ENCODE measurements around the gene AHCYL1.

DNA sequence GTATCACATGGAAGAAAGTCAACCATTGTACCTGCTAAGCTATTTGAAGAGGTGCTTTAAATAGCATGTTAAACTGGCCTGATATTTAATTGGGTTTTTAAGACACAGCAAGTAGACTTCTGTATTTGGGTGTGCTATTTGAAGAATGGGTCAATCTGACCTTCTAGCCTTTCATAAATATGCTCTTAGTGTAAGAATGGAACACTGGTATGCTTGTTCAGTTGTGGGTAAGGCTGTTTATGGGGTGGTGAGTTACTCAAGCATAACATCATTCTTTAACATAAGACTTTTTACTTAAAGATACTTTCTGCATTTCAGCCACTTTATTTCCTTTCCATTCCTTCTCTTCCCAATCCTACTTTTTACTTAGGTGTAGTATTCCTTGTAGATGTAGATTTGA is 21.4 kb downstream of the AHCYL1 start:
- TF ChIP-seq, protein P1, sequence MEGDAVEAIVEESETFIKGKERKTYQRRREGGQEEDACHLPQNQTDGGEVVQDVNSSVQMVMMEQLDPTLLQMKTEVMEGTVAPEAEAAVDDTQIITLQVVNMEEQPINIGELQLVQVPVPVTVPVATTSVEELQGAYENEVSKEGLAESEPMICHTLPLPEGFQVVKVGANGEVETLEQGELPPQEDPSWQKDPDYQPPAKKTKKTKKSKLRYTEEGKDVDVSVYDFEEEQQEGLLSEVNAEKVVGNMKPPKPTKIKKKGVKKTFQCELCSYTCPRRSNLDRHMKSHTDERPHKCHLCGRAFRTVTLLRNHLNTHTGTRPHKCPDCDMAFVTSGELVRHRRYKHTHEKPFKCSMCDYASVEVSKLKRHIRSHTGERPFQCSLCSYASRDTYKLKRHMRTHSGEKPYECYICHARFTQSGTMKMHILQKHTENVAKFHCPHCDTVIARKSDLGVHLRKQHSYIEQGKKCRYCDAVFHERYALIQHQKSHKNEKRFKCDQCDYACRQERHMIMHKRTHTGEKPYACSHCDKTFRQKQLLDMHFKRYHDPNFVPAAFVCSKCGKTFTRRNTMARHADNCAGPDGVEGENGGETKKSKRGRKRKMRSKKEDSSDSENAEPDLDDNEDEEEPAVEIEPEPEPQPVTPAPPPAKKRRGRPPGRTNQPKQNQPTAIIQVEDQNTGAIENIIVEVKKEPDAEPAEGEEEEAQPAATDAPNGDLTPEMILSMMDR (IDR thresholded peaks at IDR 0.05), result no peak
- no peak for TF ChIP-seq EZH2 (IDR thresholded peaks at IDR 0.05; ENCODE audit: borderline replicate concordance, insufficient read depth, low read depth, low read length, poor library complexity, severe bottlenecking)

All from B cell (primary cell).